IMR-90 (cell line): ENCODE results near the gene AATF. TPM values are rescaled to one million over a fixed set of nuclear protein-coding genes. Genes with fewer than 3 reads are reported as not detected.
A peak's percentile ranks its signal among the peaks of the same experiment; 100 is the strongest.

ENCODE experiments used
- ATAC-seq: fragments of 200-7000 bp; cut with Tn5 transposase; 2 replicates; pipeline ENCODE4 v1.9.1; 2020; ENCODE audit warnings: low read depth, mild to moderate bottlenecking, moderate library complexity
- BruUV-seq: library from RNA; stranded (reverse); fragments of 400-500 nt; replicated peaks from 2 replicates; lab custom pipeline; 2021; lab: Mats Ljungman, UMichigan
- CTCF ChIA-PET: fragments of 300-600 bp; formaldehyde crosslinking; extraction: SDS; loops from one replicate; lab custom pipeline; 2021; ENCODE audit warnings: antibody characterized with exemption; lab: Yijun Ruan, JAX
- POLR2A ChIA-PET: fragments of 300-600 bp; sonication (Branson Sonifier 250); formaldehyde crosslinking; loops from one replicate; lab custom pipeline; 2022; ENCODE audit warnings: antibody characterized with exemption; ENCODE audit not compliant: unreplicated experiment; lab: Charles Lee
- DNase-seq: peaks from one replicate; pipeline ENCODE4 v3.0.0; 2013
- H2AFZ ChIP-seq: replicated peaks from 2 replicates; pipeline ENCODE3; 2013; ENCODE audit warnings: low read length, mild to moderate bottlenecking; ENCODE audit not compliant: poor library complexity
- H2AK5ac ChIP-seq: 2 replicates; pipeline ENCODE4 v1.6.1; 2013; ENCODE audit warnings: low read depth, low read length, inconsistent platforms
- H2AK9ac ChIP-seq: replicated peaks from 2 replicates; pipeline ENCODE3; 2013; ENCODE audit warnings: mild to moderate bottlenecking, low read depth, low read length, moderate library complexity; ENCODE audit not compliant: poor library complexity
- H2BK120ac ChIP-seq: 2 replicates; pipeline ENCODE4 v1.6.1; 2013; ENCODE audit warnings: low read depth, low read length, inconsistent platforms
- H2BK15ac ChIP-seq: 3 replicates; pipeline ENCODE4 v1.6.1; 2013; ENCODE audit warnings: low read depth, low read length, inconsistent platforms
- H2BK20ac ChIP-seq: 2 replicates; pipeline ENCODE4 v1.6.1; 2013; ENCODE audit warnings: low read depth, mild to moderate bottlenecking, inconsistent platforms, low read length, moderate library complexity
- H2BK5ac ChIP-seq: 2 replicates; pipeline ENCODE4 v1.6.1; 2013; ENCODE audit warnings: mild to moderate bottlenecking, low read depth, low read length, inconsistent platforms; ENCODE audit not compliant: poor library complexity, severe bottlenecking
- H3K14ac ChIP-seq: replicated peaks from 2 replicates; pipeline ENCODE4 v1.6.1; 2013; ENCODE audit warnings: low read depth, low read length, inconsistent platforms
- H3K18ac ChIP-seq: 2 replicates; pipeline ENCODE4 v1.6.1; 2013; ENCODE audit warnings: low read depth, low read length, control low read depth
- H3K23ac ChIP-seq: 2 replicates; pipeline ENCODE4 v1.6.1; 2013; ENCODE audit warnings: low read depth, low read length, inconsistent platforms
- H3K27ac ChIP-seq: 2 replicates; pipeline ENCODE4 v1.5.1; 2013; ENCODE audit warnings: mild to moderate bottlenecking, control low read depth, low read length; ENCODE audit not compliant: insufficient read depth
- H3K27me3 ChIP-seq: 2 replicates; pipeline ENCODE4 v1.6.1; 2013; ENCODE audit warnings: low read length; ENCODE audit not compliant: control insufficient read depth, insufficient read depth
- H3K36me3 ChIP-seq: 2 replicates; pipeline ENCODE4 v1.6.1; 2013; ENCODE audit warnings: low read length, mixed read lengths; ENCODE audit not compliant: control insufficient read depth, insufficient read depth
- H3K4ac ChIP-seq: 2 replicates; pipeline ENCODE4 v1.6.1; 2013; ENCODE audit warnings: low read depth, low read length, inconsistent platforms
- H3K4me1 ChIP-seq: 2 replicates; pipeline ENCODE4 v1.6.1; 2013; ENCODE audit warnings: low read length, mixed read lengths; ENCODE audit not compliant: control insufficient read depth, insufficient read depth
- H3K4me2 ChIP-seq: 2 replicates; pipeline ENCODE4 v1.6.1; 2013; ENCODE audit warnings: low read depth, mild to moderate bottlenecking, control low read depth, low read length, moderate library complexity
- H3K4me3 ChIP-seq: 2 replicates; pipeline ENCODE4 v1.5.1; 2013; ENCODE audit warnings: low read depth, mild to moderate bottlenecking, control low read depth, low read length, moderate library complexity; ENCODE audit not compliant: insufficient read depth
- H3K56ac ChIP-seq: 2 replicates; pipeline ENCODE4 v1.6.1; 2013; ENCODE audit warnings: low read length, inconsistent platforms; ENCODE audit not compliant: insufficient read depth; ENCODE audit errors: extremely low read depth
- H3K79me1 ChIP-seq, 2 experiments: 2 replicates each; pipeline ENCODE4 v1.6.1; 2013; ENCODE audit warnings: low read length in 2 of 2, inconsistent platforms in 1 of 2, low read depth in 1 of 2
- H3K9ac ChIP-seq: 2 replicates; pipeline ENCODE4 v1.6.1; 2013; ENCODE audit warnings: low read depth, low read length, control low read depth
- H3K9me1 ChIP-seq: 2 replicates; pipeline ENCODE4 v1.6.1; 2013; ENCODE audit warnings: low read length, inconsistent platforms; ENCODE audit not compliant: insufficient read depth
- H3K9me3 ChIP-seq: 2 replicates; pipeline ENCODE4 v1.6.1; 2013; ENCODE audit warnings: low read length; ENCODE audit not compliant: control insufficient read depth, insufficient read depth
- H4K20me1 ChIP-seq: 2 replicates; pipeline ENCODE4 v1.6.1; 2013; ENCODE audit warnings: low read length, inconsistent platforms; ENCODE audit not compliant: insufficient read depth
- H4K5ac ChIP-seq: 2 replicates; pipeline ENCODE4 v1.6.1; 2013; ENCODE audit warnings: mild to moderate bottlenecking, low read depth, low read length, control low read depth
- H4K8ac ChIP-seq, 2 experiments: 2 replicates each; pipeline ENCODE4 v1.6.1; 2013; ENCODE audit warnings: low read depth in 2 of 2, low read length in 2 of 2, control low read depth in 1 of 2, inconsistent platforms in 1 of 2
- H4K91ac ChIP-seq: 2 replicates; pipeline ENCODE4 v1.6.1; 2013; ENCODE audit warnings: low read depth, low read length, inconsistent platforms; ENCODE audit not compliant: insufficient read depth
- CHD1 ChIP-seq: IDR thresholded peaks from 2 replicates; pipeline ENCODE4 v1.6.1; 2012; ENCODE audit warnings: low read depth, low read length, improper control_type of control experiment
- FOS ChIP-seq: fragments of 150-350 bp; IDR thresholded peaks from 2 replicates; pipeline ENCODE4 v1.6.1; 2016; ENCODE audit warnings: low read depth, low read length
- MAFK ChIP-seq: IDR thresholded peaks from 2 replicates; pipeline ENCODE4 v1.6.1; 2012; ENCODE audit warnings: low read depth, low read length, improper control_type of control experiment
- RAD21 ChIP-seq: IDR thresholded peaks from 2 replicates; pipeline ENCODE4 v1.6.1; 2012; ENCODE audit warnings: low read length, improper control_type of control experiment
- RCOR1 ChIP-seq: IDR thresholded peaks from 2 replicates; pipeline ENCODE4 v1.6.1; 2012; ENCODE audit warnings: mild to moderate bottlenecking, low read length, improper control_type of control experiment; ENCODE audit not compliant: insufficient replicate concordance
- SMC3 ChIP-seq: fragments of 150-350 bp; IDR thresholded peaks from 2 replicates; pipeline ENCODE4 v1.6.1; 2016; ENCODE audit warnings: low read depth, mild to moderate bottlenecking, antibody characterized with exemption, low read length, moderate library complexity
- WGBS, 2 experiments: methylation state at CpG; one replicate each; pipeline versions ENCODE4 v1.1.5 to v1.1.7; 2013; ENCODE audit warnings: missing lambda C conversion rate in 2 of 2; ENCODE audit not compliant: insufficient read length in 1 of 2; ENCODE audit errors: extremely low coverage in 2 of 2; 5-methylcytosine and 5-hydroxymethylcytosine counted together
- dilution Hi-C: fragments of 300-500 bp; cut with HindIII; formaldehyde crosslinking; loops from one replicate; pipeline ENCODE4 v1.14.3; 2018; ENCODE audit warnings: low sequenced_read_pairs; ENCODE audit not compliant: unreplicated experiment
- in situ Hi-C: fragments of 300-500 bp; cut with MboI; formaldehyde crosslinking; loops from 3 replicates; pipeline ENCODE4 v1.14.3; 2019; ENCODE audit warnings: low sequenced_read_pairs, inconsistent platforms, mixed read lengths
- intact Hi-C: fragments of 100-400 bp; cut with micrococcal nuclease; formaldehyde crosslinking; loops from 2 replicates; pipeline ENCODE4 v1.10.0; 2022
- polyA plus RNA-seq, 3 experiments: library from polyadenylated mRNA; depleted of rRNA; stranded (reverse); fragments of >200 nt; gene quantifications; 2 replicates each; pipeline ENCODE4 v1.2.3, GENCODE V29; 2012; ENCODE audit warnings: low replicate concordance in 1 of 3
- total RNA-seq: library from RNA; depleted of rRNA; stranded (reverse); fragments of >200 nt; gene quantifications from 2 replicates; pipeline ENCODE4 v1.2.3, GENCODE V29; 2012
- TF ChIP-seq, protein P1 (sequence below): fragments of 150-350 bp; IDR thresholded peaks from 2 replicates; pipeline ENCODE4 v1.6.1; 2016; ENCODE audit warnings: low read depth, mild to moderate bottlenecking, low read length, moderate library complexity, borderline replicate concordance
- TF ChIP-seq, protein P2 (sequence below): fragments of 150-350 bp; IDR thresholded peaks from 2 replicates; pipeline ENCODE4 v1.6.1; 2017; ENCODE audit warnings: mild to moderate bottlenecking, antibody characterized with exemption, low read length, low read depth

The AATF gene
- total and polyA plus RNA-seq, 2 of the 4 experiments (the other 2 are of a cell fraction) = 21.0 to 34.8 TPM

DNA sequence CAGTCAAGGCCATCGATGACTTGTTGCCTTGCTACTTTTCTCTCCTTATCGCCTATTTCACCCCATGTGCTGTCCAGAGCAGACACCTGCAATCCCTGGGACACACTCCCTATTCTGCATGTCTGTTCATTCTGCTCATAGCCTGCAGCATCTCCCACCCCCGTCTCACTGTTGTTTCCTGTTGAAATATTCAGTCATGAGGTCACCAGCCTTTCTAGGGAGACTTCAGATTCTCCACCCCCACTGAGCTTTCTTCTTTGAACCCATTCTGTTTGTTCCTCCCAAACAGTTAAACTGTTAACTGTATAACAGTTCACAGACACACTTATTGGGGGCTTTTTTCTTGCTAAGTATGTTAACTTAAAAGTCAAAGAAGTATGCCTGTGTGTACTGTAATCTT is 94.4 kb downstream of the AATF start:
- Histone ChIP-seq H3K9me1 (0 out of 2 replicates have a peak, but pooled peaks cover 3% of the 10 kb centered on the region), H4K5ac (no peak overlapping the region), H2AK5ac (no peak overlapping the region), H3K56ac (no peak overlapping the region), H4K91ac (no peak overlapping the region), H3K27me3 (no peaks in the 10 kb centered on the region), H2AK9ac (no peak overlapping the region), H2BK20ac (no peak overlapping the region), H3K14ac (no peak overlapping the region), H3K4me1 (peaks cover 2% of the 10 kb centered on the region), H3K4me3 (no peak overlapping the region), H2AFZ (no peak overlapping the region), H2BK120ac (no peak overlapping the region), H3K9me3 (no peaks in the 10 kb centered on the region), H4K8ac (no peak overlapping the region), H3K18ac (no peak overlapping the region), H3K79me1 (peaks cover 0 to 4% of the 10 kb centered on the region in 2 experiments; a peak in 2 of 4 replicates), H3K4ac (no peak overlapping the region), H3K23ac (no peak overlapping the region), H3K9ac (no peak overlapping the region), H3K27ac (no peak overlapping the region), H2BK15ac (no peak overlapping the region), H4K20me1 (no peaks in the 10 kb centered on the region), H2BK5ac (no peak overlapping the region), H3K36me3 (peaks cover 2% of the 10 kb centered on the region; the same call in 1 of the 2 replicates), H3K4me2 (no peak overlapping the region)
- TF ChIP-seq RAD21 (no peak), RCOR1 (no peak), FOS (no peak), CHD1 (no peak), MAFK (no peak), SMC3 (no peak)
- TF ChIP-seq, protein P1, sequence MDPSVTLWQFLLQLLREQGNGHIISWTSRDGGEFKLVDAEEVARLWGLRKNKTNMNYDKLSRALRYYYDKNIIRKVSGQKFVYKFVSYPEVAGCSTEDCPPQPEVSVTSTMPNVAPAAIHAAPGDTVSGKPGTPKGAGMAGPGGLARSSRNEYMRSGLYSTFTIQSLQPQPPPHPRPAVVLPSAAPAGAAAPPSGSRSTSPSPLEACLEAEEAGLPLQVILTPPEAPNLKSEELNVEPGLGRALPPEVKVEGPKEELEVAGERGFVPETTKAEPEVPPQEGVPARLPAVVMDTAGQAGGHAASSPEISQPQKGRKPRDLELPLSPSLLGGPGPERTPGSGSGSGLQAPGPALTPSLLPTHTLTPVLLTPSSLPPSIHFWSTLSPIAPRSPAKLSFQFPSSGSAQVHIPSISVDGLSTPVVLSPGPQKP = no peak
- TF ChIP-seq, protein P2, sequence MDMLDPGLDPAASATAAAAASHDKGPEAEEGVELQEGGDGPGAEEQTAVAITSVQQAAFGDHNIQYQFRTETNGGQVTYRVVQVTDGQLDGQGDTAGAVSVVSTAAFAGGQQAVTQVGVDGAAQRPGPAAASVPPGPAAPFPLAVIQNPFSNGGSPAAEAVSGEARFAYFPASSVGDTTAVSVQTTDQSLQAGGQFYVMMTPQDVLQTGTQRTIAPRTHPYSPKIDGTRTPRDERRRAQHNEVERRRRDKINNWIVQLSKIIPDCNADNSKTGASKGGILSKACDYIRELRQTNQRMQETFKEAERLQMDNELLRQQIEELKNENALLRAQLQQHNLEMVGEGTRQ = no peak
- in situ Hi-C loops = no loop called here
- dilution Hi-C loops = no loop called here
- ChIA-PET CTCF (no interaction called here), POLR2A (interaction anchor here (0.7 kb wide), 1 partner anchor 23 kb away, joined by 7 read pairs; no protein-coding TSS in a partner anchor)
- ATAC-seq = peak; percentile 41; the same call in 1 of the 2 replicates
- intact Hi-C loops = no loop called here
- WGBS, 2 experiments = 69% methylated on average over 3 of the region's 3 CpGs; no CpG with 5 or more reads in 1 of the 2 experiments
- BruUV-seq = no TSS peak
- peak; percentile 40 for DNase-seq
